C4-2B (cell line): ENCODE results near the gene LRRC4C.

Source experiments
- ZFX ChIP-seq: fragments of 450-650 bp; IDR thresholded peaks from 2 replicates; pipeline ENCODE4 v1.6.1; 2017
- TF ChIP-seq, protein P1 (sequence below): fragments of 450-650 bp; conservative IDR thresholded peaks from 2 replicates; pipeline ENCODE4 v1.5.1; 2017; ENCODE audit warnings: mild to moderate bottlenecking

DNA sequence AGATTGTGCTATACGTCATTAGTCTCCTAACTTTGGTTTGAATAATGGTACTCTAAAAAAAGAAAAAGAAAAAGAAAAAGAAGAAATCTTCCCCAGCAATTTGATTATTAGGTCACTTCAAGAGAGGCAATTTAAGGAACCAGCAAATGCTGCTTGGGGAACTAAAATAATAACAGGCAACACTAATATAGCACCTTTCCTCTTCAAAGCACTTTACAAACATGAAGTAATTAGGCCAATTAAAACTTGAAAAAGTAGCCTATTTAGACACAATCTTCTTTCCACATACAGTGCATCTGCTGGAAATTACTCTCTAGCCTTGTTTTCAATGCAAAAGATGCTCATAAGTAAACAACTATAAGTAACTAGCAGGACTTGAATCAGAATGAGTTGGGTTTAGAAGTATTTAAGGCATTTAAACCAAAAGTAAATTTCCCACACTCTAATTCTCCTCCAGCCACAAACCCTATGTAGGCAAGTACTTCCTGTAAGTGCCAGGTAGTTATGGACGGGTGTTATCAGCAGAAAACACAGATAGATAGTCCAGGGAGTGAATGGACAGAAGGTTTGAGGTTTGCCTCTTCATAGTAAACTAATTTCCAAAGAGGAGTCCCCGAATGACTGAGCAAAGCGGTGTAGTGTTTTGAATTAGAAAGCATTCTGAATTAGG lies 44.5 kb downstream of the LRRC4C start:
- TF ChIP-seq, protein P1, sequence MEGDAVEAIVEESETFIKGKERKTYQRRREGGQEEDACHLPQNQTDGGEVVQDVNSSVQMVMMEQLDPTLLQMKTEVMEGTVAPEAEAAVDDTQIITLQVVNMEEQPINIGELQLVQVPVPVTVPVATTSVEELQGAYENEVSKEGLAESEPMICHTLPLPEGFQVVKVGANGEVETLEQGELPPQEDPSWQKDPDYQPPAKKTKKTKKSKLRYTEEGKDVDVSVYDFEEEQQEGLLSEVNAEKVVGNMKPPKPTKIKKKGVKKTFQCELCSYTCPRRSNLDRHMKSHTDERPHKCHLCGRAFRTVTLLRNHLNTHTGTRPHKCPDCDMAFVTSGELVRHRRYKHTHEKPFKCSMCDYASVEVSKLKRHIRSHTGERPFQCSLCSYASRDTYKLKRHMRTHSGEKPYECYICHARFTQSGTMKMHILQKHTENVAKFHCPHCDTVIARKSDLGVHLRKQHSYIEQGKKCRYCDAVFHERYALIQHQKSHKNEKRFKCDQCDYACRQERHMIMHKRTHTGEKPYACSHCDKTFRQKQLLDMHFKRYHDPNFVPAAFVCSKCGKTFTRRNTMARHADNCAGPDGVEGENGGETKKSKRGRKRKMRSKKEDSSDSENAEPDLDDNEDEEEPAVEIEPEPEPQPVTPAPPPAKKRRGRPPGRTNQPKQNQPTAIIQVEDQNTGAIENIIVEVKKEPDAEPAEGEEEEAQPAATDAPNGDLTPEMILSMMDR = no peak
- no peak for TF ChIP-seq ZFX
